ENCODE data around the gene CD38.
"Not testable (repeated sequence)": the region's sequence is repeated elsewhere in the genome, so short reads cannot be mapped to it uniquely, and the experiment has no call there.

The CD38 gene

GRCh38 chr4:15799141-15799540, 21.0 kb downstream of the CD38 start:
- no peak for DNase-seq (ENCODE audit: low read depth)

- DNase-seq (ENCODE audit: low read depth), result no peak
Observed at GRCh38 chr4:15799701-15800100, 21.6 kb downstream of the CD38 start.

- not testable (repeated sequence) for DNase-seq (ENCODE audit: low read depth)
Observed at GRCh38 chr4:15802497-15802896, 24.4 kb downstream of the CD38 start.

GRCh38 chr4:15805583-15806517, 27.7 kb downstream of the CD38 start:
- peak; percentile 8 for DNase-seq (ENCODE audit: low read depth)

GRCh38 chr4:15809058-15809457, 30.9 kb downstream of the CD38 start:
- no peak for DNase-seq (ENCODE audit: low read depth)

- no peak for DNase-seq (ENCODE audit: low read depth)
Observed at GRCh38 chr4:15809466-15809865, 31.3 kb downstream of the CD38 start.

GRCh38 chr4:15811703-15812337, 33.7 kb downstream of the CD38 start:
- DNase-seq (ENCODE audit: low read depth), result no peak

- no peak for DNase-seq (ENCODE audit: low read depth)
Observed at GRCh38 chr4:15832523-15833451, 54.7 kb downstream of the CD38 start.

GRCh38 chr4:15833801-15834200, 55.7 kb downstream of the CD38 start:
- no peak for DNase-seq (ENCODE audit: low read depth)

- DNase-seq (ENCODE audit: low read depth), result no peak
Observed at GRCh38 chr4:15836362-15836761, 58.2 kb downstream of the CD38 start.

GRCh38 chr4:15837591-15837990, 59.5 kb downstream of the CD38 start:
- no peak for DNase-seq (ENCODE audit: low read depth)

GRCh38 chr4:15841194-15841730, 63.1 kb downstream of the CD38 start:
- DNase-seq (ENCODE audit: low read depth), result not testable (repeated sequence)

- DNase-seq (ENCODE audit: low read depth), result no peak
Observed at GRCh38 chr4:15847746-15848145, 69.6 kb downstream of the CD38 start.

- DNase-seq (ENCODE audit: low read depth), result no peak
Observed at GRCh38 chr4:15848191-15848842, 70.2 kb downstream of the CD38 start.

GRCh38 chr4:15851969-15852368, 73.8 kb downstream of the CD38 start:
- DNase-seq (ENCODE audit: low read depth), result no peak

- DNase-seq (ENCODE audit: low read depth), result no peak
Observed at GRCh38 chr4:15852524-15852923, 74.4 kb downstream of the CD38 start.

GRCh38 chr4:15853345-15853744, 75.2 kb downstream of the CD38 start:
- no peak for DNase-seq (ENCODE audit: low read depth)

- no peak for DNase-seq (ENCODE audit: low read depth)
Observed at GRCh38 chr4:15855804-15856475, 77.8 kb downstream of the CD38 start.

- DNase-seq (ENCODE audit: low read depth), result not testable (repeated sequence)
Observed at GRCh38 chr4:15861198-15861597, 83.1 kb downstream of the CD38 start.

- DNase-seq (ENCODE audit: low read depth), result no peak
Observed at GRCh38 chr4:15864651-15865566, 86.8 kb downstream of the CD38 start.

Measured in CMK (cell line).